Astrocyte (in vitro differentiated cells and primary cell): ENCODE data around the gene LIPC.

Source experiments
- CTCF ChIP-seq: IDR thresholded peaks from 2 replicates; pipeline ENCODE4 v1.5.1; 2011; ENCODE audit warnings: low read depth, mild to moderate bottlenecking, inconsistent platforms, low read length, moderate library complexity; ENCODE audit not compliant: insufficient read depth
- EZH2 ChIP-seq: IDR thresholded peaks from 2 replicates; pipeline ENCODE4 v1.6.1; 2012; ENCODE audit warnings: mild to moderate bottlenecking, low read length, inconsistent platforms; ENCODE audit not compliant: insufficient read depth

DNA sequence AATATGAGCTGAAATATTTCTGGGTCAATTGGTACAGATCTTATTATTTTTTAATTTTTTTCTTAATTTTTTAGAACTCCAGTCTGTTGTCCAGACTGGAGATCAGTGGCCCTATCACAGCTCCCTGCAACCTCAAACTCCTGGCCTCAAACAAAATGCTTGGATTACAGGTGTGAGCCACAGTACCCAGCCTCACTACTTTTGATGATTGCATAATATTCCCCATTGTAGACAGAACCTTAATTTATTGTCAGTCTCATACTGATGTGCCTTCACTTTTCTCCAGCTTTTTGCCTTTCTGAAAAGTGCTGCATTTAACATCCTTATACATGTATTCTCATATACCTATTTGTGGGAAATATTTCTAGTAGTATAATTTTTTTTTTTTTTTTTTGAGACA, 144.9 kb downstream of the LIPC start:
- TF ChIP-seq CTCF: no peak
- TF ChIP-seq EZH2: no peak
